Measurements from ENCODE around the gene VPS13D.
"Not testable (repeated sequence)": the region's sequence is repeated elsewhere in the genome, so short reads cannot be mapped to it uniquely, and the experiment has no call there.

DNA sequence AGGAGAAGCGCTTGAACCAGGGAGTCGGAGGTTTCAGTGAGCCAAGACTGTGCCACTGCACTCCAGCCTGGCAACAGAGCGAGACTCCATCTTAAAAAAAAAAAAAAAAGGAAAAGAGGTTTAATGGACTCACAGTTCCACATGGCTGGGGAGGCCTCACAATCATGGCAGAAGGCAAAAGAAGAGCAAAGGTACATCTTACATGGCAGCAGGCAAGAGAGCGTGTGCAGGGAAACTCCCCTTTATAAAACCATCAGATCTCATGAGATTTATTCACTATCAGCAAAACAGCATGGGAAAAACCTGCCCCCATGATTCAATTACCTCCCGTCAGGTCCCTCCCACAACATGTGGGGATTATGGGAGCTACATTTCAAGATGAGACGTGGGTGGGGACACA is 5.7 kb upstream of the VPS13D start:
- TF ChIP-seq POLR2A (IDR thresholded peaks at IDR 0.05), result not testable (repeated sequence)
- TF ChIP-seq, protein P1, sequence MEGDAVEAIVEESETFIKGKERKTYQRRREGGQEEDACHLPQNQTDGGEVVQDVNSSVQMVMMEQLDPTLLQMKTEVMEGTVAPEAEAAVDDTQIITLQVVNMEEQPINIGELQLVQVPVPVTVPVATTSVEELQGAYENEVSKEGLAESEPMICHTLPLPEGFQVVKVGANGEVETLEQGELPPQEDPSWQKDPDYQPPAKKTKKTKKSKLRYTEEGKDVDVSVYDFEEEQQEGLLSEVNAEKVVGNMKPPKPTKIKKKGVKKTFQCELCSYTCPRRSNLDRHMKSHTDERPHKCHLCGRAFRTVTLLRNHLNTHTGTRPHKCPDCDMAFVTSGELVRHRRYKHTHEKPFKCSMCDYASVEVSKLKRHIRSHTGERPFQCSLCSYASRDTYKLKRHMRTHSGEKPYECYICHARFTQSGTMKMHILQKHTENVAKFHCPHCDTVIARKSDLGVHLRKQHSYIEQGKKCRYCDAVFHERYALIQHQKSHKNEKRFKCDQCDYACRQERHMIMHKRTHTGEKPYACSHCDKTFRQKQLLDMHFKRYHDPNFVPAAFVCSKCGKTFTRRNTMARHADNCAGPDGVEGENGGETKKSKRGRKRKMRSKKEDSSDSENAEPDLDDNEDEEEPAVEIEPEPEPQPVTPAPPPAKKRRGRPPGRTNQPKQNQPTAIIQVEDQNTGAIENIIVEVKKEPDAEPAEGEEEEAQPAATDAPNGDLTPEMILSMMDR (IDR thresholded peaks at IDR 0.05), result not testable (repeated sequence)

All from esophagus squamous epithelium (tissue), 4 donors.